ENCODE measurements around the gene TEX36. TPM values are rescaled to one million over a fixed set of nuclear protein-coding genes. Genes with fewer than 3 reads are reported as not detected.
"Not testable (repeated sequence)": the region's sequence is repeated elsewhere in the genome, so short reads cannot be mapped to it uniquely, and the experiment has no call there.

TEX36 gene
- total and polyA plus RNA-seq, 9 of the 15 experiments (the other 6 are each of a cell fraction or from before 2014, with no cell fraction given): 0.10 to 0.82 (median 0.15) TPM; not detected in 6

DNA sequence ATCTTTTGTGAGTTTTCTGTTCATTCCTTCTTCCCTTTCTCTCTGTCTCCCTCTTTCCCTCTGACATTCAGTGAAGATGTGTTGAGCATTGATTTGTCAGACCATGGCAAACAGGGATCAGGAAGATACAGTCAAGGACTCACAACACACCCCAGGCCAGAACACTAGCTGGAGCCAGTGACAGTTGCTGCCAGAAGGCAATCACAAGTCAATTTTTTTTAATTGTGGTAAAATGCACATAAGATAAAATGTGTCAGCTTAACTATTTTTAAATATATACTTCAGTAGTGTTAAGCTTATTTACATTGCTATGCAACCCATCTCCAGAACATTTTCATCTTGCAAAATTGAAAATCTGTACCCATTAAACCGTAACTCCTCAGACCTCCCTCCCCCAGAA, 62.6 kb downstream of the TEX36 start (continued):
- TF ChIP-seq, protein P1, sequence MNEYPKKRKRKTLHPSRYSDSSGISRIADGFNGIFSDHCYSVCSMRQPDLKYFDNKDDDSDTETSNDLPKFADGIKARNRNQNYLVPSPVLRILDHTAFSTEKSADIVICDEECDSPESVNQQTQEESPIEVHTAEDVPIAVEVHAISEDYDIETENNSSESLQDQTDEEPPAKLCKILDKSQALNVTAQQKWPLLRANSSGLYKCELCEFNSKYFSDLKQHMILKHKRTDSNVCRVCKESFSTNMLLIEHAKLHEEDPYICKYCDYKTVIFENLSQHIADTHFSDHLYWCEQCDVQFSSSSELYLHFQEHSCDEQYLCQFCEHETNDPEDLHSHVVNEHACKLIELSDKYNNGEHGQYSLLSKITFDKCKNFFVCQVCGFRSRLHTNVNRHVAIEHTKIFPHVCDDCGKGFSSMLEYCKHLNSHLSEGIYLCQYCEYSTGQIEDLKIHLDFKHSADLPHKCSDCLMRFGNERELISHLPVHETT (CRISPR knock-in tag; conservative IDR thresholded peaks at IDR 0.05 in 1 of 2, IDR thresholded peaks at IDR 0.05 in 1 of 2): no peak
- TF ChIP-seq, protein P2, sequence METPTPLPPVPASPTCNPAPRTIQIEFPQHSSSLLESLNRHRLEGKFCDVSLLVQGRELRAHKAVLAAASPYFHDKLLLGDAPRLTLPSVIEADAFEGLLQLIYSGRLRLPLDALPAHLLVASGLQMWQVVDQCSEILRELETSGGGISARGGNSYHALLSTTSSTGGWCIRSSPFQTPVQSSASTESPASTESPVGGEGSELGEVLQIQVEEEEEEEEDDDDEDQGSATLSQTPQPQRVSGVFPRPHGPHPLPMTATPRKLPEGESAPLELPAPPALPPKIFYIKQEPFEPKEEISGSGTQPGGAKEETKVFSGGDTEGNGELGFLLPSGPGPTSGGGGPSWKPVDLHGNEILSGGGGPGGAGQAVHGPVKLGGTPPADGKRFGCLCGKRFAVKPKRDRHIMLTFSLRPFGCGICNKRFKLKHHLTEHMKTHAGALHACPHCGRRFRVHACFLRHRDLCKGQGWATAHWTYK (CRISPR knock-in tag; IDR thresholded peaks at IDR 0.05): no peak
- no peak for TF ChIP-seq SLC30A9 (CRISPR knock-in tag; IDR thresholded peaks at IDR 0.05)
- no peak for TF ChIP-seq TEAD1 (CRISPR knock-in tag; IDR thresholded peaks at IDR 0.05)
- TF ChIP-seq ZNF785 (CRISPR knock-in tag; IDR thresholded peaks at IDR 0.05): no peak
- TF ChIP-seq ARNT (IDR thresholded peaks at IDR 0.05): no peak

GRCh38 chr10:125613062-125613461, 69.9 kb downstream of the TEX36 start:
- ATAC-seq; H3K36me3 ChIP-seq (ENCODE audit: control insufficient read depth, insufficient read depth, low read length); H3K4me2 ChIP-seq (ENCODE audit: insufficient read depth, low read length); H3K9me1 ChIP-seq (ENCODE audit: control insufficient read depth, insufficient read depth, low read length); BruUV-seq (replicated peaks); H3K9ac ChIP-seq (ENCODE audit: insufficient read depth in 1 of 2, low read depth in 2 of 2, low read length in 2 of 2); H3K4me3 ChIP-seq; H3K27me3 ChIP-seq (ENCODE audit: control insufficient read depth in 2 of 2, insufficient read depth in 2 of 2, low read length in 2 of 2); CTCF ChIA-PET (ENCODE audit: low intra/inter-chr PET ratio); DNase-seq (ENCODE audit: extremely low read depth in 1 of 4, low spot score in 3 of 4); H3K4me1 ChIP-seq (replicated peaks in 1 of 2; ENCODE audit: control insufficient read depth in 2 of 2, insufficient read depth in 2 of 2, low read length in 2 of 2); intact Hi-C loops (cut with micrococcal nuclease); H3K79me2 ChIP-seq (ENCODE audit: control insufficient read depth, insufficient read depth, low read length); H3K9me3 ChIP-seq (replicated peaks; ENCODE audit: control insufficient read depth, insufficient read depth, low read depth, low read length); POLR2A ChIA-PET; H3K27ac ChIP-seq (ENCODE audit: extremely low read depth, low read depth, low read length); in situ Hi-C loops (cut with MboI); H2AFZ ChIP-seq (ENCODE audit: low read depth, low read length); FAIRE-seq; H4K20me1 ChIP-seq (replicated peaks; ENCODE audit: control insufficient read depth, insufficient read depth, low read length): not testable (repeated sequence)
- WGBS (ENCODE audit: insufficient coverage, low coverage, missing lambda C conversion rate): 29% methylated on average over 6 of the region's 8 CpGs
